ENCODE measurements around the gene NOB1.

- TF ChIP-seq CTCF (IDR thresholded peaks at IDR 0.05; ENCODE audit: borderline replicate concordance, extremely low read depth, low read length, poor library complexity, severe bottlenecking) (no peak), EZH2 (IDR thresholded peaks at IDR 0.05; ENCODE audit: borderline replicate concordance, low read depth, low read length, severe bottlenecking) (no peak)
These were observed 38.8 kb upstream of the NOB1 start for GRCh38 chr16:69793526-69793925.
